Activated CD8-positive, alpha-beta memory T cell treated with anti-CD3 and anti-CD28 coated beads, Interleukin-2, amount 50 U/mL, for 48 hours (primary cell): ENCODE data around the gene C14orf180.

Experiments used
- DNase-seq: peaks from one replicate; pipeline ENCODE4 v3.0.0-alpha.2; 2020

Gene C14orf180

GRCh38 chr14:104579507-104579906, at the start of gene C14orf180:
Gene C14orf180 (plus strand): TSS chr14:104579764. CDS start chr14:104586431, 6,667 bp downstream.
- DNase-seq = no peak

- DNase-seq = no peak
Measured at GRCh38 chr14:104530646-104531045, 48.9 kb upstream of the C14orf180 start.

- no peak for DNase-seq
Measured at GRCh38 chr14:104531421-104532190, 48.0 kb upstream of the C14orf180 start.

- DNase-seq = no peak
Measured at GRCh38 chr14:104532191-104532555, 47.4 kb upstream of the C14orf180 start.

GRCh38 chr14:104534036-104534435, 45.5 kb upstream of the C14orf180 start:
- no peak for DNase-seq

GRCh38 chr14:104536942-104537612, 42.5 kb upstream of the C14orf180 start:
- no peak for DNase-seq

GRCh38 chr14:104537613-104537988, 42.0 kb upstream of the C14orf180 start:
- no peak for DNase-seq

- DNase-seq = no peak
Measured at GRCh38 chr14:104541905-104542465, 37.6 kb upstream of the C14orf180 start.

- DNase-seq = no peak
Measured at GRCh38 chr14:104542871-104543830, 36.4 kb upstream of the C14orf180 start.

GRCh38 chr14:104544362-104544961, 35.1 kb upstream of the C14orf180 start:
- no peak for DNase-seq

- DNase-seq = no peak
Measured at GRCh38 chr14:104545151-104545941, 34.2 kb upstream of the C14orf180 start.

- DNase-seq = no peak
Measured at GRCh38 chr14:104545942-104546501, 33.5 kb upstream of the C14orf180 start.

GRCh38 chr14:104546591-104547309, 32.8 kb upstream of the C14orf180 start:
- no peak for DNase-seq

- no peak for DNase-seq
Measured at GRCh38 chr14:104547310-104547997, 32.1 kb upstream of the C14orf180 start.

GRCh38 chr14:104547998-104548700, 31.4 kb upstream of the C14orf180 start:
- DNase-seq = no peak

GRCh38 chr14:104548802-104549535, 30.6 kb upstream of the C14orf180 start:
- no peak for DNase-seq

GRCh38 chr14:104549536-104550339, 29.8 kb upstream of the C14orf180 start:
- no peak for DNase-seq
